Neutrophil (primary cell): Measurements from ENCODE around the gene PACSIN1.

Source experiments
- H3K27ac ChIP-seq: fragments of 200-600 bp; sonication (generic); 2 replicates; pipeline ENCODE4 v1.5.1; 2016; ENCODE audit warnings: mild to moderate bottlenecking, moderate library complexity
- H3K27me3 ChIP-seq: fragments of 200-600 bp; sonication (generic); 2 replicates; pipeline ENCODE4 v1.6.0; 2016; ENCODE audit warnings: mild to moderate bottlenecking
- H3K36me3 ChIP-seq: fragments of 200-600 bp; sonication (generic); 2 replicates; pipeline ENCODE4 v1.5.1; 2017
- H3K4me1 ChIP-seq, 2 experiments: fragments of 200-600 bp in 1 of 2; sonication (generic) in 1 of 2; 1 replicate in 1 of 2; 2 replicates in 1 of 2; pipeline versions ENCODE4 v1.5.1 to v1.6.1; 2013 to 2016; ENCODE audit warnings: low read depth in 1 of 2, low read length in 1 of 2, mild to moderate bottlenecking in 1 of 2, moderate library complexity in 1 of 2; ENCODE audit not compliant: control insufficient read depth in 1 of 2, insufficient read depth in 1 of 2
- H3K4me3 ChIP-seq, 2 experiments: fragments of 200-600 bp in 1 of 2; sonication (generic) in 1 of 2; 1 replicate in 1 of 2; 2 replicates in 1 of 2; pipeline ENCODE4 v1.5.1; 2013 to 2016; ENCODE audit warnings: low read depth in 1 of 2, low read length in 1 of 2, mild to moderate bottlenecking in 1 of 2, moderate library complexity in 1 of 2
- H3K9me3 ChIP-seq: fragments of 200-600 bp; sonication (generic); 2 replicates; pipeline ENCODE4 v1.5.1; 2016
- TF ChIP-seq, protein P1 (sequence below): fragments of 200-600 bp; sonication (generic); IDR thresholded peaks from 2 replicates; pipeline ENCODE4 v1.5.1; 2016; ENCODE audit warnings: antibody characterized with exemption

PACSIN1 gene

DNA sequence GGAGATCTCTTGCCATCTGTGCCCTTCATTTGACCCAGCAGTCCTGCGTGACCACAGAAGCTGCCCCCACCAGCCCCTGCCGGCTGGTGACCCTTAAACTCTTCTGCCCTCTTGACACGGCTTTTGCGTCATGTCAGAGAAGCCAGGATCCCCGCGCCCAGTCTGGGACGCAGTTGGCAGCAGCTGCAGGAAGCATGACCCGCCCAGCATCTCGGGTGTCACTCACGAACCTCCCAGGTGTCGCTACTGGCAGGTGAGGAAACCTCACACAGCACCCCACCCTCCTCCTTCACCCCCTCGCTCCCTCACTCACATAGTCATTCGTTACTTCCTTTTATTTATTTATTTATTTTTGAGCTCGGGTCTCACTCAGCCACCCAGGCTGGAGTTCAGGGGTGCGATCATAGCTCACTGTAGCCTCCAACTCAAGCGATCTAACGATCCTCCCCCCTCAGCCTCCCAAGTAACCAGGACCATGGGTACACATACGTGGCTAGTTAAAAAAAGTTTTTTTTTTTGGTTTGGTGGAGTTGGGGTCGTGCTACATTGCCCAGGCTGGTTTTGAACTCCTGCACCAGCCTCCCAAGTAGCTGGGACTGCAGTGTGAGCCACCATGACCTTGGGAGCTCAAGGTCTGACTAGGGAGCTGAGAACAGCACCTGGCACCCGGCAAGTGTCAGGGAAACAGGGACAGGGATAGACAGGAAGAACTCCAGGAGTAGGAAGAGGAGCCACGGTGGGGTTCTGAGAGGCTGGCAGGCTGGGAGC lies 104.4 kb downstream of the PACSIN1 start:
- H3K27me3 ChIP-seq: peaks cover 7% of the 10 kb centered on the region
- H3K27ac ChIP-seq: no peak overlapping the region
- H3K36me3 ChIP-seq: no peaks in the 10 kb centered on the region
- no peaks in the 10 kb centered on the region for H3K4me1 ChIP-seq
- TF ChIP-seq, protein P1, sequence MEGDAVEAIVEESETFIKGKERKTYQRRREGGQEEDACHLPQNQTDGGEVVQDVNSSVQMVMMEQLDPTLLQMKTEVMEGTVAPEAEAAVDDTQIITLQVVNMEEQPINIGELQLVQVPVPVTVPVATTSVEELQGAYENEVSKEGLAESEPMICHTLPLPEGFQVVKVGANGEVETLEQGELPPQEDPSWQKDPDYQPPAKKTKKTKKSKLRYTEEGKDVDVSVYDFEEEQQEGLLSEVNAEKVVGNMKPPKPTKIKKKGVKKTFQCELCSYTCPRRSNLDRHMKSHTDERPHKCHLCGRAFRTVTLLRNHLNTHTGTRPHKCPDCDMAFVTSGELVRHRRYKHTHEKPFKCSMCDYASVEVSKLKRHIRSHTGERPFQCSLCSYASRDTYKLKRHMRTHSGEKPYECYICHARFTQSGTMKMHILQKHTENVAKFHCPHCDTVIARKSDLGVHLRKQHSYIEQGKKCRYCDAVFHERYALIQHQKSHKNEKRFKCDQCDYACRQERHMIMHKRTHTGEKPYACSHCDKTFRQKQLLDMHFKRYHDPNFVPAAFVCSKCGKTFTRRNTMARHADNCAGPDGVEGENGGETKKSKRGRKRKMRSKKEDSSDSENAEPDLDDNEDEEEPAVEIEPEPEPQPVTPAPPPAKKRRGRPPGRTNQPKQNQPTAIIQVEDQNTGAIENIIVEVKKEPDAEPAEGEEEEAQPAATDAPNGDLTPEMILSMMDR: no peak
- no peak overlapping the region for H3K4me3 ChIP-seq
- H3K9me3 ChIP-seq: no peaks in the 10 kb centered on the region

DNA sequence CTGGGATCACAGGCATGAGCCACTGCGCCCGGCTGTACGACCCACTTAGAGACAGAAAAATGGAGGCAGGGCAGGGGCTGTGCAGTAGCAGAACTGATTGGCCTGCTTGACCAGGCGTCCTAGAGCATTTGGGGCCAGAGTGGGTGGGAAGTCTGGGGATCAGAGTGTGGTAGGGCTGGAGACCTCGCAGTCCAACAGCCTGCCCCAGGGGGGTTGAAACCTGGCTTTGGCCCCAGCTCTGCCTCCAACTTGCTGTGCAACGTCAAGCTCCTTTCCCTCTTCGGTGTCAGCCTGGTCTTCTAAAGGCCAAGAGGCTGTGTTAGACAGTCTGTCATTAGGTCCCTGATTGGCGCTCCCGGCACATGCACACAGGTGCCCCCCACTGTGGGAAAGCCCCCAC lies 105.5 kb downstream of the PACSIN1 start:
- TF ChIP-seq, protein P1: no peak
- Histone ChIP-seq H3K36me3 (no peaks in the 10 kb centered on the region), H3K4me3 (no peak overlapping the region), H3K27ac (no peak overlapping the region), H3K9me3 (no peaks in the 10 kb centered on the region), H3K27me3 (peaks cover 7% of the 10 kb centered on the region), H3K4me1 (no peaks in the 10 kb centered on the region)

DNA sequence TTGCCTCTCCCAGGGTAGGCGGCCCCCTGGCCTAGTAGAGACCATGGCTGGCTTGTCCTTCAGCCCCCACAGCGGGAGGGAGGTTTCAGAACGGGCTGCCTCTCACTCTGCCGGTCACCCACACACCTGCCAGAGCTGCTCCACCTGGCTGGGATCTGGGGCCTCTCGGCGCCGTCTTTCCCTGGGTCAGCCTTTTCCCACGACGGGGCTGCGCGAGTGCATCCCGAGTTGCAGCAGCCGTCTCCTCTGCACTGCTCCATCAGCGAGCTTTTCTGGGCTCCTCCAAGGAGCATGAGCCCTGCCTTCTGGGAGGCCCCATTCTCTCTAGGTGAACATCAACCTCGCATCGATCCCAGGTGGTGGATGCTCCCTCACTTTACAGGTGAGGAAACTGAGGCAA lies 106.1 kb downstream of the PACSIN1 start:
- no peak overlapping the region for H3K4me3 ChIP-seq
- TF ChIP-seq, protein P1: no peak
- H3K4me1 ChIP-seq: no peaks in the 10 kb centered on the region
- no peaks in the 10 kb centered on the region for H3K9me3 ChIP-seq
- no peak overlapping the region for H3K27ac ChIP-seq
- peaks cover 7% of the 10 kb centered on the region for H3K27me3 ChIP-seq
- no peaks in the 10 kb centered on the region for H3K36me3 ChIP-seq

DNA sequence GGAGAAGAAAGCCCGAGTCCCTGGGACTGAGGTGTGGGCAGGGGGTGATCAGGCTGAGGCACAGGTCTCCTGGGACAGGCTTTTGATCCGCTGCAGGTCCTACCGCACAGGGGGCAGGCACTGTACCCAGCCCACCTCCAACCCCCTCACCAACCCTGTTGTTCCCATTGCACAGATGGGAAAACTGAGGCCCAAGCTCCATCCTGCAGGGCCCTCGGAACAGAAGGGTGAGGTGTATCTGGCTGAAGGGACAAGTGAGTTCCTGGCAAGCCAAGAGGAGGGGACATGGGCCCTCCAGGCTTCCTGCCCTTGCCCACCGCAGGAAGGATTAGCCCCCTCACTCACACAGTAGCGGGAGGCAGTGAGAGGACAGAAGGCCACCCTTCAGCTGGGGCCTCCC lies 106.7 kb downstream of the PACSIN1 start:
- no peaks in the 10 kb centered on the region for H3K36me3 ChIP-seq
- H3K27ac ChIP-seq: no peak overlapping the region
- H3K4me1 ChIP-seq: no peaks in the 10 kb centered on the region
- H3K4me3 ChIP-seq: no peak overlapping the region
- H3K27me3 ChIP-seq: peaks cover 7% of the 10 kb centered on the region
- no peaks in the 10 kb centered on the region for H3K9me3 ChIP-seq
- TF ChIP-seq, protein P1: no peak

DNA sequence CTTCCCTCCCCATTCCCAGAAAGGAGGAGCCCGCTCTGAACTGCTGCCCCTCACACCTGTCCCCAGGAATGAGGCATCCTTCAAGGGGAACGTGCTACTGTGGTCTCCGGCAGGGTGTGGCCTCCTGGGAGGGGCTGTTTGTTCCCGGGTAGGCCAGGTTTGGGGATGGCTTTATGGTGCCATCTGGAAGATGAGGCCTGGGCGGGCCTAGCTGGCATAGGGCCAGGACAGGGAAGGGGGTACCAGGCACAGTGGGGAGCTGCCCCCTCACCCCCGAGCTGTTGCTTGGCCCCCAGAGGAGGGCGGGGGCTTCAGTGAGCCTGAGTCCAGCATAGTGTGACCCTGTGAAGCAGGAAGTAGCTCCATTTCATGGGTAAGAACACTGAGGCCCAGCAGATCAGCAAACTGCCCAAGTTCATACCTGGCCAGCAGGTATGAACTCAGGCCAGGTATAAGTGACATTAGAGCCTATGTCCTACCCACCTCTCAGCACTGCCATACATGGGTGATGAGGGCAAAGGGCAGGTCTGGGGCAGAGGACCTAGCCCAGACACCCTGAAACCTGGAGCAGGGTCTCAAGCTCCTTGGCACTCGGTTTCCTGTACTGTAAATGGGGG lies 107.8 kb downstream of the PACSIN1 start:
- no peak overlapping the region for H3K4me3 ChIP-seq
- TF ChIP-seq, protein P1: no peak
- H3K27me3 ChIP-seq: peaks cover 1% of the 10 kb centered on the region
- H3K9me3 ChIP-seq: no peaks in the 10 kb centered on the region
- no peaks in the 10 kb centered on the region for H3K4me1 ChIP-seq
- no peak overlapping the region for H3K27ac ChIP-seq
- H3K36me3 ChIP-seq: no peaks in the 10 kb centered on the region
